BLaER1 treated with 17β-estradiol and CSF1 and Interleukin-3, amounts not matched to agents 10 nM and 100 nM (cell line): ENCODE measurements around the gene CAPN3.
"Not testable (repeated sequence)": the region's sequence is repeated elsewhere in the genome, so short reads cannot be mapped to it uniquely, and the experiment has no call there.

ENCODE experiments used
- H3K27ac ChIP-seq, 11 experiments: shearing (Covaris generic); formaldehyde crosslinking; 2 replicates each; pipeline ENCODE4 v1.8.1; 2022
- H3K27me3 ChIP-seq, 11 experiments: shearing (Covaris generic); formaldehyde crosslinking; 2 replicates each; pipeline ENCODE4 v1.8.1; 2022
- H3K36me3 ChIP-seq, 11 experiments: shearing (Covaris generic); formaldehyde crosslinking; 2 replicates each; pipeline ENCODE4 v1.8.1; 2022
- H3K4me1 ChIP-seq, 10 experiments: shearing (Covaris generic); formaldehyde crosslinking; 2 replicates each; pipeline ENCODE4 v1.8.1; 2022
- H3K4me2 ChIP-seq, 11 experiments: shearing (Covaris generic); formaldehyde crosslinking; 2 replicates each; pipeline ENCODE4 v1.8.1; 2022
- H3K4me3 ChIP-seq, 10 experiments: shearing (Covaris generic); formaldehyde crosslinking; 2 replicates each; pipeline ENCODE4 v1.8.1; 2022
- H3K9ac ChIP-seq, 11 experiments: shearing (Covaris generic); formaldehyde crosslinking; 2 replicates each; pipeline ENCODE4 v1.8.1; 2022
- H3K9me3 ChIP-seq, 11 experiments: shearing (Covaris generic); formaldehyde crosslinking; replicated peaks in 1 of 11; 2 replicates each; pipeline ENCODE4 v1.8.1; 2022
- H4K20me1 ChIP-seq, 11 experiments: shearing (Covaris generic); formaldehyde crosslinking; 2 replicates each; pipeline ENCODE4 v1.8.1; 2022
- Cebpa-rat ChIP-seq, 11 experiments: shearing (Covaris generic); IDR thresholded peaks; 2 replicates each; pipeline ENCODE4 v1.8.1; 2022

The CAPN3 gene

DNA sequence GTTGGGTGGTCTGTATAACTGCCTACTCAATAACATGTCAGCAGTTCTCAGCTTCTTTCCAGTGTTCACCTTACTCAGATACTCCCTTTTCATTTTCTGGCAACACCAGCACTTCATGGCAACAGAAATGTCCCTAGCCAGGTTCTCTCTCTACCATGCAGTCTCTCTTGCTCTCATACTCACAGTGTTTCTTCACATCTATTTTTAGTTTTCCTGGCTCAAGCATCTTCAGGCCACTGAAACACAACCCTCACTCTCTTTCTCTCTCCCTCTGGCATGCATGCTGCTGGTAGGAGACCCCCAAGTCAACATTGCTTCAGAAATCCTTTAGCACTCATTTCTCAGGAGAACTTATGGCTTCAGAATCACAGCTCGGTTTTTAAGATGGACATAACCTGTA is at the start of gene CAPN3:
Gene CAPN3, plus strand, starts transcription at position 253 of the 400 bp plus-strand sequence. CDS start 305 bp downstream, outside the sequence.
- Histone ChIP-seq H3K4me3 (no peak within 1 kb of the TSS), H3K27ac (no peak within 1 kb of the TSS), H4K20me1 (no peaks in the 10 kb centered on the region), H3K36me3 (peaks cover 5 to 45% (median 24%) of the 10 kb centered on the region in 11 experiments; a peak in 20 of 22 replicates), H3K9ac (no peak within 1 kb of the TSS), H3K4me1 (peaks cover 0 to 14% (median 2%) of the 10 kb centered on the region in 10 experiments; a peak in 6 of 20 replicates), H3K9me3 (no peaks in the 10 kb centered on the region), H3K27me3 (no peaks in the 10 kb centered on the region), H3K4me2 (peak within 1 kb of the TSS in 1 of 11 experiments; percentile 22; a peak in 1 of 22 replicates)
- no peak for TF ChIP-seq Cebpa-rat (IDR thresholded peaks at IDR 0.05)

- H3K9me3 ChIP-seq: no peaks in the 10 kb centered on the region
- H3K9ac ChIP-seq: no peak overlapping the region
- no peak overlapping the region for H3K27ac ChIP-seq
- no peaks in the 10 kb centered on the region for H3K4me1 ChIP-seq
- peaks cover 29 to 73% (median 54%) of the 10 kb centered on the region in 11 experiments; a peak in 21 of 22 replicates for H3K36me3 ChIP-seq
- no peaks in the 10 kb centered on the region for H3K27me3 ChIP-seq
- no peak overlapping the region for H3K4me2 ChIP-seq
- TF ChIP-seq Cebpa-rat (IDR thresholded peaks at IDR 0.05): no peak
- H4K20me1 ChIP-seq: no peaks in the 10 kb centered on the region
- no peak overlapping the region for H3K4me3 ChIP-seq
Measured at GRCh38 chr15:42313463-42313862, 45.8 kb upstream of the CAPN3 start.

GRCh38 chr15:42314818-42315217 is 44.5 kb upstream of the CAPN3 start:
- no peak overlapping the region for H3K4me3 ChIP-seq
- TF ChIP-seq Cebpa-rat (IDR thresholded peaks at IDR 0.05): no peak
- H3K4me1 ChIP-seq: no peaks in the 10 kb centered on the region
- no peak overlapping the region for H3K27ac ChIP-seq
- H3K36me3 ChIP-seq: peaks cover 25 to 60% (median 42%) of the 10 kb centered on the region in 11 experiments; a peak in 21 of 22 replicates
- H3K9ac ChIP-seq: no peak overlapping the region
- H3K4me2 ChIP-seq: no peak overlapping the region
- no peaks in the 10 kb centered on the region for H4K20me1 ChIP-seq
- H3K9me3 ChIP-seq: no peaks in the 10 kb centered on the region
- no peaks in the 10 kb centered on the region for H3K27me3 ChIP-seq

DNA sequence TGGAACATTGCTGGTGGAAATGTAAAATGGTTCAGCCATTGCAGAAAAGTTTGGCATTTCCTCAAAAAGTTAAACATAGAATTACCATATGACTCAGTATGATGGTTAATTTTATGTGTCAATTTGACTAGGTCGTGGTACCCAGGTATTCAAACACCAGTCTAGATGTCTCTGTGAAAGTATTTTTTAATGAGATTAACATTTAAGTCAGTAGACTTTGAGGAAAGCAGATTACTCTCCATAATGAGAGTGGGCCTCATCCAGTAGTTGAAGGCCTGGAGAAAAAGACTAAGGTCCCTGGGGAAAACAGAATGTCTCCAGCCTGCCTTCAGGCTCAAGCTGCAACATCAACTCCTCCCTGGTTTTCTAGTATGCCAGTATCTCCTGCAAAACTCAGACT is 43.8 kb upstream of the CAPN3 start:
- Histone ChIP-seq H3K36me3 (peaks cover 18 to 55% (median 35%) of the 10 kb centered on the region in 11 experiments; a peak in 21 of 22 replicates), H3K9ac (no peak overlapping the region), H4K20me1 (no peaks in the 10 kb centered on the region), H3K4me3 (no peak overlapping the region), H3K4me1 (no peaks in the 10 kb centered on the region), H3K27me3 (no peaks in the 10 kb centered on the region), H3K9me3 (no peaks in the 10 kb centered on the region), H3K4me2 (no peak overlapping the region), H3K27ac (no peak overlapping the region)
- no peak for TF ChIP-seq Cebpa-rat (IDR thresholded peaks at IDR 0.05)

DNA sequence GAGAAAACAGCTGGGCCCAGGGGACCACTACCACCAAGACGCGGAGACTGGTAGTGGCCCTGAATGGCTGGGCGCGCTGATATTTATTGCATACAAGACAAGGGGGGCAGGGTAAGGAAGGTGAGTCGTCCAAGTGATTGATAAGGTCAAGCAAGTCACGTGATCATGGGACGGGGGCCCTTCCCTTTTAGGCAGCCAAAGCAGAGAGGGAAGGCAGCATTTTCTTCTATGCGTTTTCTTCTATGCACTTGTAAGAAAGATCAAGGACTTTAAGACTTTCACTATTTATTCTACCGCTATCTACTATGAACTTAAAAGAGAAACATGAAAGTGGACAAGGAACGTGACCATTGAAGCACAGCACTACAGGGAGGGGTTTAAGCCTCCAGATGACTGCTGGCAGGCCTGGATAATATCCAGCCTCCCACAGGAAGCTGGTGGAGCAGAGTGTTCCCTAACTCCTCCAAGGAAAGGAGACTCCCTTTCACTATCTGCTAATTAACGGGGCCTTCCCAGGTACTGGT is 43.0 kb upstream of the CAPN3 start:
- not testable (repeated sequence) for H3K27ac ChIP-seq, H3K27me3 ChIP-seq, H3K4me3 ChIP-seq, H4K20me1 ChIP-seq, H3K4me1 ChIP-seq, H3K4me2 ChIP-seq, H3K9me3 ChIP-seq, H3K9ac ChIP-seq
- peaks cover 10 to 55% (median 29%) of the 10 kb centered on the region in 11 experiments; a peak in 21 of 22 replicates for H3K36me3 ChIP-seq

- Histone ChIP-seq H3K9me3 (no peaks in the 10 kb centered on the region), H3K9ac (no peak overlapping the region), H3K4me2 (no peak overlapping the region), H3K4me1 (no peaks in the 10 kb centered on the region), H3K27me3 (no peaks in the 10 kb centered on the region), H3K27ac (no peak overlapping the region), H3K36me3 (peaks cover 23 to 55% (median 35%) of the 10 kb centered on the region in 11 experiments), H3K4me3 (no peak overlapping the region), H4K20me1 (no peaks in the 10 kb centered on the region)
- no peak for TF ChIP-seq Cebpa-rat (IDR thresholded peaks at IDR 0.05)
Measured at GRCh38 chr15:42319206-42319605, 40.1 kb upstream of the CAPN3 start.

DNA sequence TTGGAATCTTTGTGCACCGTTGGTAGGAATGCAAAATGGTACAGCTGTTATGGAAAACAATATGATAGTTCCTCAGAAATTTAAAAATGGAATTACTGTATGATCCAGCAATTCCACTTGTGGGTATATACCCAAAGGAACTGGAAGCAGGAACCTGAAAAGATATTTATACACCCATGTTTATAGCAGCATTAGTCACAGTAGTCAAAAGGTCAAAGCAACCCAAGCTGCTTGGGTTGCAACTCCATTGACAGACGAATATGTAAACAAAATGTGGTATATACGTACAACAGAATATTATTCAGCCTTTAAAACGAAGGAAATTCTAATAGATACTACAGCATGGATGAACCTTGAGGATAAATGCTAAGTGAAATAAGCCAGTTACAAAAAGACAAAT is 35.0 kb upstream of the CAPN3 start:
- no peak overlapping the region for H3K27ac ChIP-seq
- TF ChIP-seq Cebpa-rat (IDR thresholded peaks at IDR 0.05): no peak
- no peaks in the 10 kb centered on the region for H3K9me3 ChIP-seq
- no peaks in the 10 kb centered on the region for H4K20me1 ChIP-seq
- H3K9ac ChIP-seq: no peak overlapping the region
- H3K27me3 ChIP-seq: no peaks in the 10 kb centered on the region
- H3K4me3 ChIP-seq: no peak overlapping the region
- peaks cover 50 to 84% (median 74%) of the 10 kb centered on the region in 11 experiments for H3K36me3 ChIP-seq
- no peak overlapping the region for H3K4me2 ChIP-seq
- no peaks in the 10 kb centered on the region for H3K4me1 ChIP-seq

DNA sequence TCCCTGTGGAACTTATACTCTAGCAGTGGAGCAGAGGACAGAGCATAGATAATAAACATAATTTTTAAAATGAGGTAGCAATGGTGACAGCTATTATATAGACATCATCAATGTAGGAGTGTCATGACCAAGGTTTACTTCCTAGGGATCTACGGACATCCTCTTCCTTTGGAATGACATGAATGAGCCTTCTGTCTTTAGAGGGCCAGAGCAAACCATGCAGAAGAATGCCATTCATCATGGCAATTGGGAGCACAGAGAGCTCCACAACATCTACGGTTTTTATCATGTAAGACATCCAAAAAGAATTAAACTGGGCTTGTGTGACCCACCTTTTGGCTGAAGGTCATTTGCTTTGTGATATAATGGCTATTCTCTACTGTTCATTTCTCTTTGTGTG is 30.1 kb upstream of the CAPN3 start:
- no peak overlapping the region for H3K27ac ChIP-seq
- peaks cover 2 to 13% (median 7%) of the 10 kb centered on the region in 11 experiments; a peak in 20 of 22 replicates for H3K9me3 ChIP-seq
- peaks cover 30 to 80% (median 66%) of the 10 kb centered on the region in 11 experiments; a peak in 21 of 22 replicates for H3K36me3 ChIP-seq
- no peaks in the 10 kb centered on the region for H4K20me1 ChIP-seq
- no peaks in the 10 kb centered on the region for H3K27me3 ChIP-seq
- H3K4me3 ChIP-seq: no peak overlapping the region
- H3K4me1 ChIP-seq: no peaks in the 10 kb centered on the region
- no peak overlapping the region for H3K4me2 ChIP-seq
- no peak overlapping the region for H3K9ac ChIP-seq
- no peak for TF ChIP-seq Cebpa-rat (IDR thresholded peaks at IDR 0.05)

DNA sequence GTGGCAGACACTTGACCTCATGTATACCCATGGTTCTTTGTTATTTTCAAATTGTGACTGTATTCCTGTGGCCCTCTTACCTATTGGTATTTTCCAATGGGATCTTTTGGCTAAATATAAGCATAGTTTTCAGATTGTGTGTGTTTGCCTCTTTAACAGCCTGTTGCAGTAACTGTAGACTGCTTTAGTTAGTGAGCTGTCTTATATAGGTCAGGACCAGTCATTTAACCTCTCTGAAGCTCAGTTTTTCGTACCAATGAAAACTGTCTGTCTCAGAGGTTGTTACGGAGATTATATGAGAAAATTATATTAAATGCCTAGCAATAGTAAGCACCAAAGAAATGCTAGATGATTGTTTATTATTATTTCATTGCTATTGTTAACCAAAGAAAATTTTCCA is 29.3 kb upstream of the CAPN3 start:
- H3K36me3 ChIP-seq: peaks cover 35 to 83% (median 67%) of the 10 kb centered on the region in 11 experiments; a peak in 21 of 22 replicates
- no peak overlapping the region for H3K4me2 ChIP-seq
- H3K9ac ChIP-seq: no peak overlapping the region
- peaks cover 8 to 21% (median 14%) of the 10 kb centered on the region in 11 experiments for H3K9me3 ChIP-seq
- H3K4me3 ChIP-seq: no peak overlapping the region
- H3K27me3 ChIP-seq: no peaks in the 10 kb centered on the region
- no peak for TF ChIP-seq Cebpa-rat (IDR thresholded peaks at IDR 0.05)
- no peaks in the 10 kb centered on the region for H3K4me1 ChIP-seq
- H4K20me1 ChIP-seq: no peaks in the 10 kb centered on the region
- H3K27ac ChIP-seq: no peak overlapping the region

GRCh38 chr15:42331235-42331634 is 28.1 kb upstream of the CAPN3 start:
- Histone ChIP-seq H3K9me3 (peaks cover 20 to 34% (median 27%) of the 10 kb centered on the region in 11 experiments), H3K27me3 (no peaks in the 10 kb centered on the region), H3K4me3 (no peak overlapping the region), H3K27ac (no peak overlapping the region), H3K4me1 (no peaks in the 10 kb centered on the region), H3K4me2 (no peak overlapping the region), H3K36me3 (peaks cover 33 to 85% (median 68%) of the 10 kb centered on the region in 11 experiments), H3K9ac (no peak overlapping the region), H4K20me1 (no peaks in the 10 kb centered on the region)
- TF ChIP-seq Cebpa-rat (IDR thresholded peaks at IDR 0.05): no peak
